NOMO-1 treated with DMSO at 0.1 percent for 48 hours (cell line): ENCODE data around the gene FAM180B.
A peak's percentile ranks its signal among the peaks of the same experiment; 100 is the strongest.
"Not testable (repeated sequence)": the region's sequence is repeated elsewhere in the genome, so short reads cannot be mapped to it uniquely, and the experiment has no call there.

Experiments used
- DNase-seq: peaks from one replicate; lab custom pipeline; 2025; ENCODE audit not compliant: unreplicated experiment; lab: John Stamatoyannopoulos, UW

FAM180B gene

DNA sequence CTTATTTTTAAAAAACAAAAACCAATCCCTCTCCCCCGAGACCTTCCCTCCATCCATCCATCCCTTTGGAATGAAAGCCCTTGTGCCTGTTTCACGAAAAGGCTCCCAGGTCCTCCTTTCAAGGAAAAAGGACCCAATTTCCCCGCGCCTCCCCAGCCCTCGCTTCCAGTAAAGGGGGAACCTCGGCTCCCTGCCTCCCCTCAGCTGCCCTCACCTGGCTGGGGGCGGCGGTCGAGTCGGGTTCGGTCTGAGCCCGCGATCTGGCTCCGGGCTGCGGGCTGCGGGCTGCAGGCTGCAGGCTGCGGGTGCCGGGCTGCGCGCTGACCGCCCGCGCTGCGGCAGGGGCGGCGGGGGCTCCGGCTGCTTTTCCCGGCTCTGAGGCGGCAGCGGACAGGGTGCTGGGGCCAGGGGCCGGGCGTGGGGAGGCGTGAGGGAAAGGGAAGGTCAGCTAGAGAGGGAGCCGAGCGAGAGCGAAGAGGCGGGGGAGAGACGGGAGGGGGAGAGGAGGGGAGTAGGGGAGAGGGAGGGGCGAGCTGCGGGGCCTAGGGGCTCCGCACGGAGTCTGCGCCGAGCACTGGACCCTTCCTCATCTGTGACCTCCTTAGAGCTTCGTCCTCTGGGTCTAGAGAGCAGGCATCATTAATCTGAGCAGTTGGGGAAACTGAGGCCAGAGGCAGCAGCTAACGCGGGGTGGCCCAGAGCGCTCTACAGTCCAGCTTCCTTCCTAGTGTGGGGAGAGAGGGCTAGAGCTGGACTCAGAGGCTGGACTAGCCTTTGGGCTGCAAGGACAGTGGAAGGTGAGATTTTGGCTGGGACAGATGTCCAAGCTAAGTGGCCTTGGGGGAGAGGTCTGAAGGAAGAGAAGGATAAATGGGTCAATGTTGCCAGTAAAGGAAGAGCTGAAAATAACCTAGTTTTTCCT is 7.7 kb downstream of the FAM180B start, which contains the start of gene C1QTNF4:
TSS of gene C1QTNF4 (minus strand) at position 478 of the 922 bp plus-strand sequence. CDS start 3,601 bp downstream, outside the sequence.
- no peak for DNase-seq

DNA sequence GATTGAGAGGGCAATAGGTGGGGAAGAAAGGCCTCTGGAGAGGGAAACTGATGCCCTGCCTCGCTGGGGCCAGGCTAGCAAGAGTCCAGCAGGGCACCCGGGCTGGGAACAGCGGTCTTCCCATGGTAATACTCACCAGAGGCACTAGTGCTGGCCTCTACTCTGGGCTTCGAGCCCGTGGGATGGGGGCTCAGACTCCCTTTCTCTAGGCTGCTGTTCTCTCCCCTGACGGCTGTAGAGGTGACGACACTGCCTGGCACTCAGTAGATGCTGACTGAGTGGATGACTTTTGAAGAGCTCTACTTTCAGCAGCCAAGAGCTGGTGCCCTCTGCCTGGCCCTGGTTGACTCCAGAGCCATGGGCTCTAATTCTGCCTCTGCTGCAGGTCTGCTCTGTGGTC is 8.6 kb downstream of the FAM180B start:
- no peak for DNase-seq

DNA sequence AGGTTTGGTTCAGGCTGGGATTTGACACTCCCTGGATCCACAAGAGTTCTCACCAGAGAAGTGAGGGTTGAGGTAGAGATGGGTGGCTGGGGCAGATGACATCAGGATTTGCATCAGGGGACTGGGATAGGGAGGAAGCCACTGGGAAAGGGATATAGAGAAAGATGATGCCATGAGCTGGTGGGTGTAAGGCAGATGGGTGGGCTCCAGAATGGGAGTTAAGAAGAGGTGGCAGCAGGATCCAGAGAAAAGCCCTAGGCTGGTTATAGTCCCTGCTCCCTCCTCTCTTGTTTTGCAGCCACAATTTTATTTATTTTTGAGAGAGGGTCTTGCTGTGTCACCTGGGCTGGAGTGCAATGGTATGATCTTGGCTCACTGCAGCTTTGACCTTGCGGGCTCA is 9.5 kb downstream of the FAM180B start:
- no peak for DNase-seq

DNA sequence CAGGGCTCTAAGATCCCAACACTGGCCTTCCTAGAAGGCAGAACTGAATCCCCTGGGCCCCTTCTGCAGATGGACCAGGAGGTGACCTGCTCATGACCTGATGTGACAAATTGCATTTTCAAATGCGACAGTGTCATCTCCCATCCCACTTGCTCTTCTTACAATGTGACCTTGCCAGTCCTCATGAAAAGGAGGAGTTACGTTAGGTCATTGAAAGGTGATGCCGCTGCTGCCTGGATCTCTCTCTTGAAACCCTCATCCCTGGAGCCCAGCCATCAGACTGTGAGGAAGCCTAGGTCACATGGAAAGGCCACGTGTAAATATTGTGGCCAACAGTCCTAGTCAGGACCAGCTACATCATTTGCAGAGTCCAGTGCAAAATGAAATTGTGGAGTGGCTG is 13.4 kb downstream of the FAM180B start:
- DNase-seq: no peak

DNA sequence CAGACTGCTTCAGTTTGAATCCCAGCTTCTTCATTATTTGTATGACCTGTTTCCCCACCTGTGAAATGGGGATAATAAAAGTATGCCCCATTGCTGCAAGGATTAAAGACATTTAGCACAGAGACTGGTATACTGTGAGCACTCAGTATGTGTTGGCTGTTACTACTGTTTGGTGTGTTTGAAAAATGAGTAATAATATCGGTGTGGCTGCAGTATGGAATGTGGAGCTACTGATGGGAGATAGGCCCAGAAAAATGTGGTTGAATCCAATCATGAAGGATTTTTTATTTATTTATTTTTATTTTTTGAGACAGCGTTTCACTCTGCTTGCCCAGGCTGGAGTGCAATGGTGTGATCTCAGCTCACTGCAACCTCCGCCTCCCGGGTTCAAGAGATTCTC is 16.8 kb downstream of the FAM180B start:
- no peak for DNase-seq

DNA sequence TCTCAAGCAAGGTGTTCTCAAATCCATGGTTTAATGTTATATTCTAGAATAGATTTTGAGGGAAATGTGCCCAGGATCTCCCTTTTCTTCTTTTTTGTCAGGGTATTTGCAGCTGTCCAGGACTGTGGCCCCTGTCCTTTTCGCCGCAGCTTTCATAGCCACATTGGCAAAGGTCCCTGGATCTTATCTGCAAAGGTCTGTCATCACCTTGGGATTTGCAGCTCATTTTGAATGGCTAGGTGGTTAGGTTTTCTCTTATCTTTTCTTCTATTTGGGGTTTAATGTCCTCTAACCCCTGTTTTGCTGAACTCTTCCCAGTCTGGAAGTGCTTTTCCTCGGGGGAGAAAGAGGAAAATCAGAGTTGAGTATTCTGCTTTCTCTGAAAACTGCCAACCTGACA is 19.4 kb downstream of the FAM180B start:
- DNase-seq: no peak

DNA sequence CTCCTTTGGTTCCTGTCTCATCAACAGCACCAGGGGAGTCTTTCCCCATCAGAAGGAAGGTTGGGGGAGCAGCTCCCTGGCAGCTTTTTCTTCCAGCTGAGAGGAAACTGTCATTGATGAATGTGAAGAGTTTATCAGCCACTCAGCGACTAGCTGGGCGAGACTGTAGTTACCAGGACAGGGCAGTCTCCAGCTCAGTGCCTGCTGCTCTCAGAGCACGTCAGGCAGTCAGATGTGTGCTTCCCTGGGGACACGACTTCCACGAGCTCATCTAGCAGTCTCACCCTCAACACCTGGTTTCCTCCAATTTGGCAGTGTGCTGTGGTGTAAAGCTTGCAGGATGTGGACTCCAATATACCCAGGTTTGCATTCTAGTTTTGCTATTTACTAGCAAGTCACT is 20.3 kb downstream of the FAM180B start:
- DNase-seq: no peak

DNA sequence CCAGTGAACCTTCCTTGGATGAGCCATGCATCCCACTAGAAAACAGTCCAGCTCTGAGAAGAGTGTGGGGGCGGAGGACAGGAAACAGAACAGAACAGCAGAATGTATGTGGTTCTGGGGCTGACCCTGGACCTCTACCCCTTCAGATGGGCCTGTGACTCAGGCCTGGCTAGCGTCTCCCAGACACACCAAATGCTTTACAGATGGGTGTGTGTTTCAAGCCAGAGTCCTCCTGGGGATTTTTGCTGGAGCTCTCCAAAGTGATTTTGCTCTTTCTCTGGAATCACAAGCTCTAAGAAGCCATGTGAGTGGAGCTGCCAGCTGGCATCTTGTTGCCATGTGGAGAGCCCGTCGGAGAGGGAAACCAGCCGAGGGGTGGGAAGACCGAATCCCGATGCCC is 20.9 kb downstream of the FAM180B start:
- no peak for DNase-seq

DNA sequence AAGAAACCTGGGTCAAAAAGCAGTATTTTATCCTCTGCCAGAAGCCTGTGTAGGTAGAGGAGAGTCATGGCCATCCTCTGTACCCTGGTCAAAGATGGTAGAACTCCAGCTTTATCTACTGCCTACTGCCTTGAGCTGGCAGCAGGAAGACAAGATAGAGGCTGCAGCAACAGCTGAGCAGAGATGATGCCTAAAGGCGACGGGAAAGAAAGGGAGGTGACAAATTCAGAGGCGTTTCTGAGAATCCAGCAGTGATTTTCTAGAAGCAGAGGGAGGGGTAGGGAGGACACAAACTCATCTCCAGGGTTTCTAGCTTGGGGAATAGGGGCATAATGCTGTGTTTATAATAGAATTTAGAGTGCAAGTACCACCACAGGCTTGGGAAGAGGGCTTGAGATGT is 23.2 kb downstream of the FAM180B start:
- no peak for DNase-seq

DNA sequence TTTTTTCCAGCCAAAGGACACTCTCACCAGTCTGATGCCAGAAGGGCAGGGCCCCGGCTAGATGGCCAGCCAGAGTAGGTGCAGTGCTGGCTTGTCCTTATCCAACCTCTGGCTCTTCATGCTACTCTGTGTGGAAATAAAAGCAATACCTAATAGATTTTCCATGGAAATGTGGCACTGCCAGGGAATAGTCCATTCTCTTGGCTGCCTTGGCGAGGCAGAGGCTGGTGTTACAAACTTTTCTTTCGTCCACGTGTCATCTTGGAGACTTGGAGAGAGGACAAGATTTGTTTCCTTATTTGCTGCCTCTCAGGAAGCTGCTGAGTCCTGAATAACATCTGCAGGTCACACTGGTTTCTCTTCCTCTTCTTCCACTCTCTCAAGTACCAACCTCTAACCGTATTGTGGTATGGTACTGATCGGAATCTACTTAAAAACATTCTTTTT is 24.9 kb downstream of the FAM180B start:
- peak; percentile 96 for DNase-seq

DNA sequence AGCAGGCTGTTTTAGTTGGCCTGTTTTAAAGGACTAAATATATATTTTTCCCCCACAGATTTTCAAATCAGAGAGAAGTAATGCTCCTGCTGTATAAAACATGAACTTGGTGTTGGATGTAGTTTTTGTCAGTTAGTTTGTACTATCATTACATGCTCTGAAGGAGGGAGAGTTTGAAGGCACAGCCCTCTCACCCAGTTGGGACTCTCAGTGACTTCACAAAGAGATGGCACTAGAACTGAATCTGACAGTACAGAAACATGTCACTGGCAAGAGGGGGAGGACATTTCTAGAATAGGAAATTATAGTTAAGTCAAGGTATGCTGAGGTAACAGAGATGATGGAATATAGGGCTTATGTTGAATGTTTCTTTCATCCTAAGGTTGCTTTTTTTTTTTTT is 28.8 kb downstream of the FAM180B start:
- DNase-seq: no peak

DNA sequence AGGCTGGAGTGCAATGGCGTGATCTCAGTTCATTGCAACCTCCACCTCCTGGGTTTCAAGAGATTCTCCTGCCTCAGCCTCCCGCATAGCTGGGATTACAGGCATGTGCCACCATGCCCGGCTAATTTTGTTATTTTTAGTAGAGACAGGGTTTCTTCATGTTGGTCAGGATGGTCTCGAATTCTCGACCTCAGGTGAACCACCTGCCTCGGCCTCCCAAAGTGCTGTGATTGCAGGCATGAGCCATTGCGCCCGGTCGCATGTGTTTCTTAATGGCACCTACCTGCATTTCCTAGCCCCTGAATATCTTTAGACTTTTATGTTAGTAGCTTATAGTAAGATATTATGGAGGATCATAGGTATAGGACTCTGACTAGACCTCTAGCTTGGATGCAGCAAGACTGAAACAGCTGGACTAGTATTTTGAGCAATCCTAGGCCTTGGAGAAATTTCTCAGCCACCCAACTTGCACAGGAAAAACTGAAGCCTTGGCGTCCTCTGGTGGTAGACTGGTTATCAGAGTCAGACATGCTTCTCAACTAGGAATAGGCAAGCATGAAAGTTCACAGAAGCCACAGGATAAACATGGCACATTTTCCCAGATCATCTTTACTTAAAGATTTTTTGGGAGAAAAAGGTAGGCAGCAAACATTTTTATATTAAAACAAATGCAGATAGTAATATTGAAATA is 30.4 kb downstream of the FAM180B start:
- DNase-seq: peak; percentile 76

DNA sequence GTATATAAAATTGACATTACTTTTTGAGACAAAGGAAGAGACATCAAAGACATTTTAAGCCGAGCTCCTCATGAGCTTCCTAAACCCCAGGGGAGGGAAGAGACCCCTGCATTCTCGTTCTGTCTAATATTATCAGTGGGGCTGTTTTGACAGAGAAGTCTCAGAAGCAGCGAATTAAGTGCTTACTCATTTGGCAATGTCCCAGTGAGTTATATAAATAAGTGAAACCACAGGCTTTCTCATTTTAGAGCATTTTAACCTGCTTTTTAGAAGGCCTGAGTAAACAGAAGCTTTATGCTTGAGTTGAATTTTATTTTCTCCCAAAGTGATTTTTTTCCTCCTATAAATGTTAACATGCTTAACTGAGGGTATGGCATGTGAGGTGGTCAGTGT is 30.9 kb downstream of the FAM180B start:
- no peak for DNase-seq

DNA sequence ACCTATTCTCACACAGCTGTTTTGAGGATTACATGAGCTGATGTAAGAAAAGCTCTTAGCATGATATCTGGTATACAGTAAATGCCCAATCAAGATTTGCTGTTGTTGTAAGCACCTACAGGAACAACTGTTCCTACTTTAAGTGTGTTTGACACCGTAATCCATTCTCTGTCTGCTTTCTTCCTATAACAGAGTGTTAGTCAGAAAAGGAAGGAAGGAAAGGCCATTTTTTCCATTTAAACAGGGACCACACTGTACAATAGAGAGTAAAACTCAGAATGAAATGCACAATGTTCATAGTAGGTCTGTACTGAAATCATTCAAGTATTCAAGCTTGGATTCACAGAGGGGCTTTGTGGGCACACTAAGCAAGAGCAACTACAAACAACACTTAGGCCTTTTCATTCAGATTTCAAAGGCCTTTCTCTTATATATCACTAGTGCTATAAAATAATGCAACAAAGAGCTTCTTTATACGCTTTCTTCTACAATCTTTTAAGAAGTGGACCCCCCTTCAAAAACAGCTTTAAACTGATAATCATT is 34.4 kb downstream of the FAM180B start:
- no peak for DNase-seq

DNA sequence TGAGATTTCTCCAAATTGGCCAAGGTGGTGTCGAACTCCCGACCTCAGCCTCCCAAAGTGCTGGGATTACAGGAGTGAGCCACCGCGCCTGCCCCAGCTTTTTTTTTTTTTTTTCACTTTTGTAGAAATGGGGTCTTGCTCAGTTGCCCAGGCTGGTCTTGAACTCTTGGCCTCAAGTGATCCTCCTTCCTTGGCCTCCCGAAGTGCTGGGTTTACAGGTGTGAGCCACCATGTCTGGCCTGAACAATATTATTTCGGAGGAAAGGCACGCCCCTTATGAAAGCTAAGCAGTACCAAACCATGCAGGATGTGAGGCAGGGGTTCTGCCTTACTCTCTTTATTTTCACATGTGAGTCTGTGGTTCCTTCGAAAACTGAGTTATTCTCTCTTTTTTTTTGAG is 39.8 kb downstream of the FAM180B start:
- no peak for DNase-seq

DNA sequence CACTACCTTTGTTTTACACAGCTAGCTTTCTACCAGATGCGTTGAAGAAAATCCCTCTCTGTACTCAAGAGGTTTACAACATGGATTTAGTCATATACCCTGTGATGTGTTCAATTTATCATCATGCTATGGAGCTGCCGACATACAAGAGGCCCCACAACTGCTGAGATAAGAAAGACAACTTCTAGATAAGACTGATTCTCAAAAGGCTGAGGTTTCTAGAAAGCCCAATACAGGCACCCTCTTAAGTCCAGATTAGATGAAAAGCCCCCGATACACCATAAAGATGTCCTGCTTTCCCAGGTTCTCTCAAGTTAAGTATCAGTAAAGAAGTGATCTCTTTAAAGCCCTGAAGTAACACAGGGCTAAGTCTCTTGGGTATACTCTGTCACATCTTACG is 41.5 kb downstream of the FAM180B start:
- DNase-seq: no peak

DNA sequence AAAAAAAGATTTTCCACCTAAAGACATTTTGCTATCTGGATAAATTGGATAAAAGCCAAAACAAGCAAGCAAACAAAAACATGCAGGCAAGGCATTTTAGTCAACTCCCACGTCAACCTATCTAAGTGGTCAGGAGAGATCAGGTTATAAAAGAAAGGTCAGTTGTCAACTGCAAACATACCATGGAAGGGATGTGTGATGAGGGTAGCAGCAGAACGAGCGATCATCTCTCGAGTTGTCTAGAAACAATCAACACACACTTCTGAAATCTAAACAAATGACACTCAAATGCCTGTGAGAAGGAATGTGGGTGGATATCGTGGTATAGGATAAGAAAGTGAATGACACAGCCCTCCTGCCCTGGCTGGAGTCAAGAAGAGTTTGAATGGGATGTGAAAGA is 45.0 kb downstream of the FAM180B start:
- no peak for DNase-seq

DNA sequence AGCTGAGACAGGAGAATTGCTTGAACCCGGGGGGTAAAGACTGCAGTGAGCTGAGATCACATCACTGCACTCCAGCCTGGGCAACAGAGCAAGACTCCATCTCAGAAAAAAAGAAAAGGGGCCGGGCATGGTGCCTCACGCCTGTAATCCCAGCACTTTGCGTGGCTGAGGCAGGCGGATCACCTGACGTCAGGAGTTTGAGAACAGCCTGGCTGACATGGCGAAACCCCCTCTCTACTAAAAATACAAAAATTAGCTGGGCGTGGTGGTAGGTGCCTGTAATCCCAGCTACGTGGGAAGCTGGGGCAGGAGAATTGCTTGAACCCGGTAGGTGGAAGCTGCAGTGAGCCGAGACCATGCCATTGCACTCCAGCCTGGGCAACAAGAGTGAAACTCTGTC is 49.9 kb downstream of the FAM180B start:
- not testable (repeated sequence) for DNase-seq
